ENCODE measurements around the gene TXNRD1.
"Not testable (repeated sequence)": the region's sequence is repeated elsewhere in the genome, so short reads cannot be mapped to it uniquely, and the experiment has no call there.

The TXNRD1 gene

DNA sequence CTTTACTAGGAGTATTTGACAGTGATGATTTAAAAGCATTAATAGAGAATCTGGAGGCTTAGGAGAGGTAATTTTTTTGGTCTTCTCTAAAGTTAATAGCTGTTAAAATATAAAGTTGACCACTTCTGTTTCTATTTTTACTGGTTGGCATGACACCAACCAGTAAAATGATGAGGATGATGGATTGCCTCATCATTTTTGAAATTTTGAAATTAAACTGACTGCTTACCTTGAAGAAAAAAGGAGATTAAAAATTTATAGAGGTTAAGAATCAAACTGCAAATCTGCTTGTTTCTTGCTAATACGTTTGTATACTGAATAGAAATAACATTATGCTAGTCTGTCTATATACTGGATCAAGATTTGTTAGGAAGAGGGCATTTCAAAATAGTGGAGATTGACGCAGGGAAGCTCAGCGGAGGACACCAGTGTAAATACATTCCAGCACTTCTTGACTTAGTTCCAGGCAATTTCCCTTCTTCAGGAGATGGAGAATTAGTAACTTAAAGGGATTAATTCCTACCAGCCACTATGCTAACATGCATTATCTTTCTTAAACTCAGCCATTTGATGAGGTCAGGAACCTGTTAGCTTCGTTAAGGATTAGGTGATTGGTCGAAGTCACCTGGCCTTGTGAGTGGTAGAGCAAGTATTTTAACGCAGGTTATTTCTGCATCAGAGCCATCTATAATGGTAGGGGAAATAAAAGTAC, 91.5 kb downstream of the TXNRD1 start:
- no peak for DNase-seq

DNA sequence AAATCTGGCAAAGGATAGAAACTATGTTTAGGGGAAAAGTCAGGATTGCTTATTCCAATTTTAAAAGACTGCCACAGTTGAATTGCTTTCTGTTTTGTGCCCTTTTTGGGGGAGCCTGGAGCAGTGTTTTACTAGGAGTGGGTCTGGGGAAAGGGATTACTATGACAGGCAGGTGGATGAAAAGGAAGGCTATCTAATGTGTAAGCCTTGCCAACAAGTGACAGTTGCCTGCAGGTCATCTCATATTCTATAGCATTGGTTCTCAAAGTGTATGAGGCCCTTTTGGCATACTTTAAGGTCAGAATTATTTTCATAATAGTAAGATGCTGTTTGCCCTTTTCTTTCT, 92.0 kb downstream of the TXNRD1 start:
- no peak for DNase-seq

DNA sequence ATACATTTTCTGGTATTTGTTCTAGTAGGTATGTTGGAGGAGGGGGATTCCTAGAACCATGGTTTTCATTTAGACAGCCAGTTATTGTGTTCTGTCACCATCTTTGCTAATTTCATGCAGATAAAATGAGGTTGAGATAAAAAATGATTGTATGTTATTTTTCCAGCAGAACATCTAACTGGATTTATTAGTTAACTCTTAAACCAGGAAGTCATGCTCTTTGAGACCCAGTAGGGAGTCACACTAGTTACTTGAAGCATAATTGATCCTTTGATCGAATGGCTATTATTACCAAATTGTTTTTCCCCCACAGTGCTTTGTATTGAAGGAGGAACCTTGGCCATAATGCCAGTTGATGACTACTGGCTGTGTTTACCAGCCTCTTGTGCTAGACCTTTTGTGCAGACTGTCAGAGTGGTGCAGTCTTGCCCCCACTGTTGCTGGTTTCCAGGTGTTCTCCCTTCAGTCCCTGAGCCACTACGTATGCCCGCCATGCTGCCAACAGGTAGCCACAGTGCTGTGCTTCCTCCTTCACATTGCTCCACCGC, 93.9 kb downstream of the TXNRD1 start:
- DNase-seq: peak; percentile 31

DNA sequence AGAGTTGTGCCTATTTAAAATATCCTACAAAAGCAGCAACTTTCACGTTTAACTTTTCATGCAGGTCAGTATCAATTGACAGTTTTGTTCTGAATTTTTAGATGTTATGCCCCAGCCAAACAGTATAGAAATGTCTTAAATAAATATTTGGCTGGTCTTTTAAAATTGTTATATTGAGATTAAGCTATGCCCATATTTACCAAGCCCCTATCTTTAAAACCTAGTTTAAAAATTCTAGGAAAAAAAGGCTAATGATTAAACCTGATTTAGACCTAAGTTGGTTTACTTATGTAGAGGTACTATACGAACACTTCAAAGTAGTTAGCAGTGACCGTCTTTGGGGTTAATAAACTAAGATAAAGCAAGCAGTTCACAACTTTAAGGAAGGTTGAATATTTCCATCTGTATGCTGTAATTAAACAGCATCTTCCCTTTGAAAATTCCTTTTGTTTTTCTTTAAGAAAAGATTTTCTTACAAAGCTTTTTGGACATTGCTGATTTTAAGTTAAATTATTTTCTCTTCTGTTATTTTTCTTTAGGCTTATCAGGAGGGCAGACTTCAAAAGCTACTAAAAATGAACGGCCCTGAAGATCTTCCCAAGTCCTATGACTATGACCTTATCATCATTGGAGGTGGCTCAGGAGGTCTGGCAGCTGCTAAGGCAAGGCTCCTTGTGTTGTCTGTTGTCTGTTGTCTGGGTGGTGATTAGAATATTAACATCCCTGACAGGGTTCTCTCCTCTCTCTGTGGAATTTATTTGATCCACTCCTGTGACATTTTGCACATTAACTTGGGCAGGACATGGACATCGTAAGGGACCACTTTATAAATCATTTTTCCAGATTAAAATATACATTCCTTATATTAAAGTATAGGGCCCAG, 95.4 kb downstream of the TXNRD1 start:
- no peak for DNase-seq

DNA sequence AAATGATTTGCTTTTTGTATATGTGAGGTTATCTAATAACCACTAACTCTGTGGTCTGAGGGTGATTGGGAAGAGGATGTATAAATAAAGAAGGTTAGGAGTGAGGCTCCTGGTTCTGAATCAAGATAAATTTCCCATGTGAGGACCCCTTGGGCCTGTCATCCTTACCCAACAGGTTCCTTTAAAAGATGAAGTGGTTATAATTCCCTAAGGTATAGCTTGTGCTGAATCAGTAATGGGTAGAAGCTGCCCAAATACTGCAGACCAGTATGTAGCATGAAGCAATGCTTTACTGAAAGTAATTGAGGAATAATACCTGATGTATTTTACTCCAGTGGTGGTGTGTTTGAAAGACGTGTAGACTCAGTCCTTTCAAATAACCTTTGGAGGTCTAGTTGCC, 96.6 kb downstream of the TXNRD1 start:
- DNase-seq: no peak

DNA sequence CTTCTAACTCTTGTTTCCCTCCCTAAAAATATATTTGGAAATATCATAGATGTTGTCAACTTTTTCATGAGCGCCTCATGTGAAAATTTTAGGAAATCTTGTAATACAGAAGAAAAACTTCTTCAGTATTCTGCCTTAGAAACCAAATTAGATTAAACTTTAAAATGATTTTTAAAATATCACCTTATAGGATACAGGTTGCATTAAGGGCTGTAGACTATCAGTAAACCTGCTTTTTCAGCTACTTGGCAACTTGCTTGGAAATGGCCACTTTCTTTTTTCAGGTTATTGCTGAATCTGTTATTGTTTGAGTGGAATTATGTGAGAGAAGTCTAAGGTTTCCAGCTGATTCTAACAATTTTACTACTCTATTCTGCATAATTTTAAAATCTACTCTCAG, 97.1 kb downstream of the TXNRD1 start:
- no peak for DNase-seq

DNA sequence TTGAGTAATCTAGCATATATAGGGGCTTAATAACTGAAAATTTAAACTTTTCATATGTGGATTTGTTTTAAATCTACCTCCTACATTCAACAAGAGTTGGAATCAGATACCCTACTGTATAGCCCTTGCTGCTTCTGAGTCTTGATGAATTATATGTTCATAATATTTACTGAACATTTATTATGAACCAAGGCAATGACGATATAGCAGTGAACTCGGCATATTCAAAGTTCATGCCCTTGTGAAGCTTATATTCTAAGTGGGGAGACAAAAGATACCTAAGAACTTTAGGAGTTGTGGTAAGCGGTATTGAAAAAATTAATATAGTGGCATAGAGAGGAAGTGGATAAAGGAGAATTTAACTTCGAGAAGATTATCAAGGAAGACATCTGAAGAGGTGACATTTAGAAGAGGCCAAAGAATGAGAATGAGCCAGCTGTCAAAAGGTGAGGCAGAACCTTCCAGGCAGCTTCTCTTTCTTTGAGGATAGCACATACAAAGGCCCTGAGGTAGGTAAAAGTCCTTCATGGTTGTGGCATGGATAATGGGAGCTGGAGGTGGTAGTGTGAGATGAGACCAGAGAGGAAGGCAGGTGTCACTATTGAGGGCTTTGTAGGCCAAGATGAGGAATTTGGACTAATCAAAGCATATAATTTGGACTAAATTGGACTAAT, 98.1 kb downstream of the TXNRD1 start:
- DNase-seq: no peak

DNA sequence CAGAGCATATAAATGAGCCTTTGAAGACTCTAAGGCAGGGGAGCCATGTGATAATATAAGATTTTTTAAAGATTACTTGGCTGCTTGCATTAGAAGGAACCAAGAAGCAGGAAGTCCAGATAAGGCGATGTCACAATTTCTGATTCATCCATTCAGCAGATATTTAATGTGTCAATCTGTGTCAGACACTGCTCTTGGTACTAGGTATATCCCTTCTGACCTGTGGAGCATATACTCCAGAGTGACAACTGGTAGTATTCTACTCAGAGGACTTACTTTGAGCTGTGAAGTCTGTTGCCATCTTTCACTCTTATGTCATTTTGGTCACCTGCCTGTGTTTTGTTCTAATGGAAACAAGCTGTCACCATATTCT, 98.6 kb downstream of the TXNRD1 start:
- DNase-seq: no peak

DNA sequence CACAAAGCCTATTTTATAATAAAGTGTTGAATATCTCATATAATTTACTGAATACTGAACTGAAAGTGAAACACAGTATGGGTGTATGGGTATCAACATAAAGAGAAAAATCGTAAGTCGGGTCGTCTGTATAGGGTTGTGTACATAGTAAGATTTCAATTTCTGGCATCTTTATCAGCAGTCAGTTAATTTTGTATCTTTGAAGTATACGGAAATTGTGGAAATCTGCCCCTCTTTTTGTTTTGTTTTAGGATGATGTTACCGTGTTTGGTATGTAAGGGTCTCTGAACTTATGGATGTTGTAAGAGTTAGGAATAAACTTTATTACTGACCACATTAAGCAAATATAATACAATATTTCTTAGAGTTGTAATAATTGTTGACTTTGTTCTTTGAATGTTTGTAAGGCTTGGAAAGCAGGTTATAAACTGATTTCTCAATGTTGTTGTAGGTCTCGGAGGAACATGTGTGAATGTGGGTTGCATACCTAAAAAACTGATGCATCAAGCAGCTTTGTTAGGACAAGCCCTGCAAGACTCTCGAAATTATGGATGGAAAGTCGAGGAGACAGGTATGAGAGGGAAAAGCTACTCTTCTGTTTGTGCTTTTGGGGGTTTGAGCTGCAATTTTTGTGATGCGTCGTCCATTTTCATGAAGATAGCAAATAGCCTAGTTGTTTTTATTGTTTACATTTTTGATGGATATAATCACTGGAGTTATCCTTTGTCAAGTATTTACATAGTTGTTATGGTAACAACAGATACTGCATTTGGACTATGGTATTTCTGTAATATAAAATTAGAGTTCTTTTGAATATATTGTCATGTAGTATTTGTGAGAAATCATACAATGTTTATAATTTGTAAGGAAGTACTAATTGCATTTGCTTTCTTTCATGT, 100.0 kb downstream of the TXNRD1 start:
- DNase-seq: no peak

DNA sequence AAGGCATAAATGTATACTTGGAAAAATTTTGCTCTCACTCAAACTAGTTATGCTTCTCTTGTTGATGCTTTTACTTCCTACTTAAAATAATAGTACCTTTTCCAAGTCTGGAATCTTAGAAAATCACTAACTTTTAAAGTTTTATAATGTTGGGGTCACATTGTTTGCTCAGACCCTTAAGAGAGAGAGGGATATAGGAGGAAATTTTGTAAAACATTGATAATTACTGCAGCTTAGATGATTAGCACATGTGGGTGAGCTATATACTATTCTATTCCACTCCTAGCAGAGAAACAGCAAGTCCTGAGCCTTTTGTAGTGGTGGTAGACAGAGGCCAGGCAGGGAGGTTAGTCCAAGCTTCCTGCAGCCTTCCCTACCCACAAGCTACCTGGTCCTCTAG, 101.4 kb downstream of the TXNRD1 start:
- no peak for DNase-seq

DNA sequence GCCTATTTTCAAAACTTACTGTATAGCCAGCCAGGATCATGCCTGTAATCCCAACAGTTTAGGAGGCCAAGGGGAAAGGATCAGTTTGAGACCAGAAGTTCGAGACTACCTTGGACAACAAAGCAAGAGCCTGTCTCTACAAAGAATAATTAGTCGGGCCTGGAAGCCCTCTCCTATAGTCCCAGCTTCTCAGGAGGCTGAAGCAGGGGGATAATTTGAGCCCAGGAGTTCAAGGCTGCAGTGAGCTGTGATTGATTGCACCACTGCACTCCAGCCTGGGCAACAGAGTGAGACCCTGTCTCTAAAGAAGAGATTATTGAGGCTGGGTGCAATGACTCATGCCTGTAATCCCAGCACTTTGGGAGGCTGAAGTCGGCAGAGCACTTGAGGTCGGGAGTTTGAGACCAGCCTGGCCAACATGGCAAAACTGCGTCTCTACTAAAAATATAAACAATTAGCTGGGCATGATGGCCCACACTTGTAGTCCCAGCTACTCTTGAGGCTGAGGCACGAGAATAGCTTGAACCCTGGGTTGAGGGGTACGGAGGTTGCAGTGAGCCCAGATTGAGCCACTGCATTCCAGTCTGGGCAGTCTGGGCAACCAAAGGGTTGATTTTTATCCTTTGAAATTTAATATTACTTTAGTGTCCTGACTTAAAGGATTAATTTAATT, 102.1 kb downstream of the TXNRD1 start:
- DNase-seq: no peak

DNA sequence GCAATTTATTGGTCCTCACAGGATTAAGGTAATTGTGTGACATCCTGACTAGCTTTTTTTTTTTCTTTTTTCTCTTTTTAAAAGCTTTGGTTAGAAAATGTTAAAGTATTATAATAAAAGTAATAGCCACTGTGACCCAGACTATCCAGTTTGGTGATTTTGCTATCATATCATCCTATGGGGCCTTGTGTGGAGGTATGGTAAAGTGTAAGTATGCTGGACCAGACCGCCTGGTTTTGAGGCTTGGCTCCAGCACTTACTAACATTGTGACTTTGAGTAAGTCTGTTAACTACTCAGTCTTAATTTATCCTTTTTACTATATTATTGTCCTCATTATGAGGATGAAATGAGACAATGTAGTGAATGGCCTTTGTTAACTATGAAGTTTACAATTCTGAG, 103.4 kb downstream of the TXNRD1 start:
- DNase-seq: no peak

DNA sequence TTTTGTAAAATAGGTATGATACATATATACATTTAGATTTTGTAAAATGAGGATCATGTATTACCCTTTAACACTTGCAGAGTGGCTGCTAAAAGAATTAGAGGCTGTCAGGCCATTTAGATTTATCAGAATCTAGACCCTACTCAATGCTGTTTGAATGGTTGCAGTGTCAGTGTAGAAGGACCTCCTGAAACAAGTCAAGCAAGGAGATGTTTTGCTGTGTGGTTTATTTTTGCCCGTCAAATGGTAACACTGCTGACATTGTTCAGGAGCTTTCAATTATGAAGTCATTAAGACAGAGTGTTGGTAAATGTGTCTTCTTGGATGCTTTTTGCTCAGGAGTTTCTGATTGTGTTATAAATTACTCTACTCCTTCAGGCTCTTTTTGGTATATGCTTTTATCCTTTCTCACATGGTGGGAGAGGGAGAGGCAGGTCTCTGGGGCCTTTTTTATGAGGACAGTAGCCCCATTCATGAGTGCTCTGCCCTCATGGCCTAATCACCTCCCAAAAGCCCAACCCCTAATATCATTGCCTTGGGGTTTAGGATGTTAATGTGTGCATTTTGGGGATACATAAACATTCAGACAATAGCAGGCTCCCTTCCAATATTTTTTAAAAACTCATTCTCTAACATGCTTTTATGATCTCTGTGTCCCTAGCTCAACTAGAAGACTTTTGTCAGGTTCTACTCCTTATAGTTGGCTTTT, 104.5 kb downstream of the TXNRD1 start:
- no peak for DNase-seq

DNA sequence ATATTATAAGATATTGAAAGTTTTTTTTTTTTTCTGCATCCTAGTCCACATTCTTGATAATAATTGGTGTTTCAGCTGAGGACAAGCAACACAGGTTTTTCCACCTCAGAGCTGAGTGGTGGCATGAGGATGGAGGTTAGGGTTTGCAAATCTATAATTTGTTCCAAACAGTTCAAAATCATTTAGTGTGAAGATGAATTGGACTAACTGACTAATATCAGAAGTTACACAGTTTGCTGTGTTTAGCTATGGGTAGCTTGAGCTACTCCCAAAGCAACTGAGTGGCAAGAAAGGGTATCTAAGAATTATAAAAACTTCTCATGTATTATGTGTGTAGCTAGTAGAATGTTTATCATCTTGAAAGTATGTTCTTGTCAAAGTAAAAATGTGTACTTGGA, 105.0 kb downstream of the TXNRD1 start:
- no peak for DNase-seq

DNA sequence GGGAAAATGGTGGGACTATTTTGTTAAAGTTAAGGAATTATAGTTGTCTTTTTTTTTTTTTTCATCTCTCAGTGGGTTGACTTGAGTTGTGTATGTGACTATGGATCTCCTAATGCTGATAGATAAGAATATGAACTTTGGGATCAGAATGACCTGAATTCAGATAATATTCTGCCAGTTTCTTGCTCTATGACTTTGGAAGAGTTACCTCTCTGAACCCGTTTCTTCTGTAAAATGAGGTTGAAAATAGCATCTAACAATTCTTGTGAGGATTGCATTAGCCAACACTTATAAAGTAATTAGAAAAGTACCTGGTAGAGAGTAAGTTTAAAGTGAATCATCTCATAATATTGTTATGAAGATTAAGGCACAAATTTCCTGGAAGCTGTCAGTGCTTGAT, 106.4 kb downstream of the TXNRD1 start:
- no peak for DNase-seq

DNA sequence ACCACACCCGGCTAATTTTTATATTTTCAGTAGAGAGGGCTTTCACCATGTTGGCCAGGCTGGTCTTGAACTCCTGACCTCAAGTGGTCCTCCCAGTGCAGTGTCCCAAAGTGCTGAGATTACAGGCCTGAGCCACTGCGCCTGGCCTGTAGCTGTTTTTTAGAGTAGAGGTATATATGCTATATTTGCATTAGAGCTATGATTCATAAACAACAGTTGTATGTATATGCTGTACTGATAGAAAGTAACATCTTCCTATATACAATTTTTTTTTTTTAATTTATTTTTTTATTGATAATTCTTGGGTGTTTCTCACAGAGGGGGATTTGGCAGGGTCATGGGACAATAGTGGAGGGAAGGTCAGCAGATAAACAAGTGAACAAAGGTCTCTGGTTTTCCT, 107.0 kb downstream of the TXNRD1 start:
- DNase-seq: not testable (repeated sequence)

DNA sequence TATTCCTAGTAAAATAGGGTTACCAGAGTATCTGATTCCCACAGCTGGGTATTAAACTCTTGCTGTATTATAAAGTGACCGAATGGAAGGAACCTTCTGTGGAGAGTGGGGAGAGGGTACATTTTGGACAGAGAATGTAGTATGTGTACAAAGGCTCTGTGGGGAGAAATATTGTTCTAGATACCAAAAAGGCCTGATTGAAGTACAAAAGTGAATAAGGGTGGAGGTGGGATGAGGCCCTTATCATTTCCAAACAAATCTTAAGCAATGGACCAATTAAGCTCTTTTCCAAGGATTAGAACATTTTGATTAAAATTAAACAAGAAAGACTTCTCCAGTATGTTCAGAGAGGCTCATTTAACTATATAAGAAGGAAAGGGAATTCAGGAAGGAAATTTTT, 108.3 kb downstream of the TXNRD1 start:
- no peak for DNase-seq

DNA sequence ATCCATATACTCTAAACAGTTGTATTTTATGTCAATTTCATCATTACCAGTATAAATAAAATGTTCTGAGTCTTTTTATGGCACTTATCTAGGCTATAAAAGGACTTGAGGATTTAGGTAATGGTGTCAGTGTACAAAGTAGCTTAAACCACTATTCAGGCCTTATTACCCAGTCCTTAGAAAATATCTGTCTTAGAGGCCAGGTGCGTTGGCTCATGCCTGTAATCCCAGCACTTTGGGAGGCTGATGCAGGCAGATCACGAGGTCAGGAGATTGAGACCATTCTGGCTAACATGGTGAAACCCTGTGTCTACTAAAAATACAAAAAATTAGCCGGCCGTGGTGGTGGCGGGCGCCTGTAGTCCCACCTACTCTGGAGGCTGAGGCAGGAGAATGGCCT, 112.7 kb downstream of the TXNRD1 start:
- not testable (repeated sequence) for DNase-seq

DNA sequence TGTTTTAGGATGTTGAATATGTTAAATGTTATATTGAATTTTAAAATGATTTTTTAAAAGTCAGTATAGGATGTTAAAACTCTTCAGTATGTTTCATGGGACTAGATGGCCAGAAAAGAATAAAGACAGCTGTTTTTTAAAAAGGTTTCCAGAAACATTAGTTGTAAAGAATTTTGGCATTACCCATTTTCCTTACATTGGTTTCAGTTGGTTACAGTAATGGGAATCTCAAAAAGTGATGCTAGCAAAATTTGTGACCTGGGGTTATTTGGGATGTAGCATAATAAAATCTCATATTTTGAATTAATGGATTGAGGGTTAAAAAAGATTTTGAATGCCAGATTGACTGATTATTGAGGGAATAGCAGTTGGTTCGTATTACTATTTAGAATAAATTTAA, 113.2 kb downstream of the TXNRD1 start:
- no peak for DNase-seq

DNA sequence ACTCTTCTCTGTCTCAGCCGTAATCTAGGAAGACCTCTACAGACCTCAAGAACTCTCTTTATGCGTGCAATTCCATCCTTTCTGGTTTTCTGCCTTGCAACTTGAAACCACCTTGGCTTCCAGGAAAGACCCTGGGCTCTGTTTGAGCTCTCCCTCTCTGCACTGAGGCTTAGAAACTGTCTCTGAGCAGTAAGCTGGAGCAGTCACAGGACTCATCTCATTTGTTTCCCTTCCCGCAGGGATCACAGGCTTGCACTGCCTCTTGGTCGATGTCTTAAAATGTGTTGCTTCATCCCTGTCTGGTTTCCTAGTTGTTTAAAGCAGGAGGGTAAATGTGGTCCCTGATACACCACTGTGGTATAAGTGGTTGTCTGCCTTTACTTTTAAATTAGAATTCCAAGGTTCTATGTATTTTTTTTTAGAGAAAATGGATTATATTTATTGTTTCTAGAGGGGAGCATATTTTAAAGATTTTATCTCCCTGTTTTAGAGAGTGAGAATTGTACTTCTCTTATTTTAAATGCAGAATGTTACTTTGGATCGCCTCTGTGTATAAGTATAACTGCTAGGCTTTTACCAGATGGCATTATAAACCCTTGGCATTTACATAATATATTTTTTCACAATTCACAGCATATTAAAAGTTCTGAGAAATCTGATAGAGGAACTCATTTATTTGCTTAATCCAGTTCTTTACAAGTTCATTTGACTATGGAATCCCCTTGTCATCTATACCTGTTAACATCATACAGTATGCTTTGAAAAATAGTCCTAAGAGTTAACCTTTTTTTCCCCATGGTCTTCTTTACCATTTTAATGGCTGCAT, 114.3 kb downstream of the TXNRD1 start:
- DNase-seq: no peak

DNA sequence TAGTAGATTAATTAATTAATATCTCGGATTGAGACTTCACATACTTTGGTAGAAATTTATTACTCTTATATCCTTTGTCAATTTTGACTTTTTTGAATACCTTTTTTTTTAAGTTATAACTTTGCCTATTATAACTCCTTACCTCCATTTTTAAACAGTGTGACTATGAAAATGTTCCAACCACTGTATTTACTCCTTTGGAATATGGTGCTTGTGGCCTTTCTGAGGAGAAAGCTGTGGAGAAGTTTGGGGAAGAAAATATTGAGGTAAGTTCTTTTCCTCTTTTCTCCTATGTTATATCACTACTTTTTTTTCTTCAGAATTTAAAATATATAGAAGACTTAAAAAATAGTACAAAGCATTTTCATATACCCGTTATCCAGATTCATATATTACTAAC, 115.8 kb downstream of the TXNRD1 start:
- no peak for DNase-seq
